HCT116 (cell line): ENCODE results near the gene CTNNA2. TPM values are rescaled to one million over a fixed set of nuclear protein-coding genes. Genes with fewer than 3 reads are reported as not detected.

Experiments
- ATAC-seq: fragments of 200-7000 bp; cut with Tn5 transposase; 2 replicates; pipeline ENCODE4 v1.9.1; 2020; ENCODE audit warnings: mild to moderate bottlenecking, moderate library complexity
- BruUV-seq: library from RNA; stranded (reverse); fragments of 400-500 nt; replicated peaks from 2 replicates; lab custom pipeline; 2021; lab: Mats Ljungman, UMichigan
- CTCF ChIA-PET: fragments of 300-600 bp; sonication (Branson Sonifier 250); formaldehyde crosslinking; loops from one replicate; lab custom pipeline; 2021; ENCODE audit warnings: antibody characterized with exemption; lab: Charles Lee
- POLR2A ChIA-PET: fragments of 300-600, 350-600 bp; sonication (Branson Sonifier 250); formaldehyde crosslinking; loops from one replicate; lab custom pipeline; 2021; ENCODE audit warnings: antibody characterized with exemption; lab: Charles Lee
- RAD21 ChIA-PET, 2 experiments: fragments of 300-600 bp; sonication (Branson Sonifier 250); formaldehyde crosslinking; loops; one replicate each; lab custom pipeline; 2023; ENCODE audit warnings: low total read pairs in 2 of 2; ENCODE audit not compliant: uncharacterized antibody in 2 of 2, unreplicated experiment in 2 of 2, low non-redundant PET in 1 of 2; lab: Charles Lee
- DNase-seq: peaks from one replicate; pipeline ENCODE4 v3.0.0-alpha.2; 2010; ENCODE audit warnings: low read depth, low spot score
- H2AFZ ChIP-seq: fragments of 200-600 bp; shearing (Covaris generic), sonication (generic); 2 replicates; pipeline ENCODE4 v1.6.1; 2017; ENCODE audit warnings: low read depth, mixed run types, mixed read lengths, antibody characterized with exemption, low read length; ENCODE audit not compliant: poor library complexity, severe bottlenecking
- H3K27ac ChIP-seq: 2 replicates; pipeline ENCODE4 v1.5.1; 2012; ENCODE audit warnings: low read depth, low read length
- H3K27me3 ChIP-seq: fragments of 200-600 bp; sonication (generic); 2 replicates; pipeline ENCODE4 v1.6.1; 2016; ENCODE audit warnings: mixed run types, low read length, mixed read lengths; ENCODE audit not compliant: insufficient read depth
- H3K36me3 ChIP-seq, 2 experiments: fragments of 200-500 bp in 1 of 2; fragments of 200-600 bp in 1 of 2; sonication (Bioruptor generic) in 1 of 2; sonication (generic) in 1 of 2; 2 replicates each; pipeline versions ENCODE4 v1.5.1 to v1.6.1; 2014 to 2016; ENCODE audit warnings: low read length in 2 of 2, inconsistent platforms in 1 of 2, mixed read lengths in 1 of 2, mixed run types in 1 of 2; ENCODE audit not compliant: insufficient read depth in 2 of 2, control insufficient read depth in 1 of 2
- H3K4me1 ChIP-seq, 2 experiments: fragments of 200-600 bp in 1 of 2; sonication (generic) in 1 of 2; 2 replicates each; pipeline versions ENCODE4 v1.5.1 to v1.6.1; 2012 to 2017; ENCODE audit warnings: low read length in 2 of 2, inconsistent platforms in 1 of 2, mild to moderate bottlenecking in 1 of 2, mixed read lengths in 1 of 2, mixed run types in 1 of 2, moderate library complexity in 1 of 2; ENCODE audit not compliant: insufficient read depth in 2 of 2, control insufficient read depth in 1 of 2
- H3K4me2 ChIP-seq: fragments of 200-600 bp; sonication (generic); 2 replicates; pipeline ENCODE4 v1.6.1; 2017; ENCODE audit warnings: mixed run types, low read length, mixed read lengths
- H3K4me3 ChIP-seq, 2 experiments: fragments of 200-600 bp in 1 of 2; sonication (generic) in 1 of 2; replicated peaks in 1 of 2; 2 replicates each; pipeline ENCODE4 v1.5.1; 2011 to 2016; ENCODE audit warnings: low read length in 2 of 2, control low read depth in 1 of 2, low read depth in 1 of 2, mild to moderate bottlenecking in 1 of 2, mixed read lengths in 1 of 2, mixed run types in 1 of 2
- H3K79me2 ChIP-seq: fragments of 200-600 bp; sonication (generic); 2 replicates; pipeline ENCODE4 v1.6.1; 2017; ENCODE audit warnings: mild to moderate bottlenecking, mixed run types, low read length, moderate library complexity, mixed read lengths; ENCODE audit not compliant: insufficient read depth
- H3K9ac ChIP-seq: fragments of 200-600 bp; sonication (generic); 2 replicates; pipeline ENCODE4 v1.6.1; 2016; ENCODE audit warnings: low read length, mixed read lengths
- H3K9me2 ChIP-seq: fragments of 200-600 bp; sonication (generic), shearing (Covaris generic); 2 replicates; pipeline ENCODE4 v1.6.1; 2017; ENCODE audit warnings: mixed run types, mild to moderate bottlenecking, moderate library complexity; ENCODE audit not compliant: insufficient read depth
- H3K9me3 ChIP-seq, 2 experiments: fragments of 200-500 bp in 1 of 2; fragments of 200-600 bp in 1 of 2; sonication (Bioruptor generic) in 1 of 2; sonication (generic) in 1 of 2; 2 replicates each; pipeline ENCODE4 v1.6.1; 2014 to 2017; ENCODE audit warnings: low read length in 2 of 2, mixed read lengths in 2 of 2, inconsistent platforms in 1 of 2, low read depth in 1 of 2, mild to moderate bottlenecking in 1 of 2, mixed run types in 1 of 2, moderate library complexity in 1 of 2; ENCODE audit not compliant: control insufficient read depth in 1 of 2, insufficient read depth in 1 of 2
- H4K20me1 ChIP-seq: fragments of 200-600 bp; sonication (generic), shearing (Covaris generic); 2 replicates; pipeline ENCODE4 v1.6.1; 2017; ENCODE audit warnings: mixed run types, mild to moderate bottlenecking, moderate library complexity; ENCODE audit not compliant: insufficient read depth
- CEBPB ChIP-seq: IDR thresholded peaks from 2 replicates; pipeline ENCODE4 v1.6.1; 2012; ENCODE audit warnings: low read depth
- CTCF ChIP-seq, 3 experiments: fragments of 200-600 bp in 1 of 3; sonication (generic) in 1 of 3; IDR thresholded peaks in 2 of 3; conservative IDR thresholded peaks in 1 of 3; 2 replicates each; pipeline ENCODE4 v1.5.1; 2012 to 2017; ENCODE audit warnings: low read depth in 2 of 3, low read length in 2 of 3, antibody characterized with exemption in 1 of 3, borderline replicate concordance in 1 of 3, control low read depth in 1 of 3, mild to moderate bottlenecking in 1 of 3, mixed read lengths in 1 of 3, mixed run types in 1 of 3, moderate library complexity in 1 of 3; ENCODE audit not compliant: insufficient read depth in 1 of 3
- ELF1 ChIP-seq: IDR thresholded peaks from 2 replicates; pipeline ENCODE4 v1.6.1; 2012; ENCODE audit warnings: low read depth, borderline replicate concordance
- EZH2 ChIP-seq: fragments of 200-600 bp; sonication (generic); IDR thresholded peaks from 2 replicates; pipeline ENCODE4 v1.6.1; 2017; ENCODE audit warnings: antibody characterized with exemption, mixed run types
- EZH2phosphoT487 ChIP-seq: fragments of 200-600 bp; IDR thresholded peaks from 2 replicates; pipeline ENCODE4 v1.6.1; 2018; ENCODE audit warnings: antibody characterized with exemption, borderline replicate concordance
- FOSL1 ChIP-seq: IDR thresholded peaks from 2 replicates; pipeline ENCODE4 v1.6.1; 2012; ENCODE audit warnings: low read depth
- JUND ChIP-seq: IDR thresholded peaks from 2 replicates; pipeline ENCODE4 v1.6.1; 2012
- POLR2AphosphoS5 ChIP-seq: IDR thresholded peaks from 2 replicates; pipeline ENCODE4 v1.6.1; 2011; ENCODE audit warnings: mild to moderate bottlenecking, low read depth, low read length, moderate library complexity
- RAD21 ChIP-seq: IDR thresholded peaks from 2 replicates; pipeline ENCODE4 v1.6.1; 2012; ENCODE audit warnings: low read depth, mild to moderate bottlenecking
- SIN3A ChIP-seq: IDR thresholded peaks from 2 replicates; pipeline ENCODE4 v1.6.1; 2012; ENCODE audit warnings: low read depth
- SRF ChIP-seq: IDR thresholded peaks from 2 replicates; pipeline ENCODE4 v1.6.1; 2012; ENCODE audit warnings: low read depth
- TCF7L2 ChIP-seq: IDR thresholded peaks from 2 replicates; pipeline ENCODE4 v1.7.0; 2011; ENCODE audit warnings: borderline replicate concordance, inconsistent platforms; ENCODE audit not compliant: insufficient read depth, insufficient read length; ENCODE audit errors: extremely low read depth
- ZFX ChIP-seq: fragments of 450-650 bp; IDR thresholded peaks from 2 replicates; pipeline ENCODE4 v1.6.1; 2017
- ZNF274 ChIP-seq: fragments of 200-500 bp; sonication (Bioruptor generic); IDR thresholded peaks from 2 replicates; pipeline ENCODE4 v1.6.1; 2014; ENCODE audit warnings: mild to moderate bottlenecking, low read depth, low read length, inconsistent platforms
- intact Hi-C: fragments of 100-400 bp; cut with micrococcal nuclease; formaldehyde crosslinking; loops from 2 replicates; pipeline ENCODE4 v1.10.0; 2022
- total RNA-seq: library from RNA; stranded (reverse); gene quantifications from one replicate; pipeline ENCODE4 v1.2.1, GENCODE V29; 2021; ENCODE audit not compliant: unreplicated experiment
- TF ChIP-seq, protein P1 (sequence below): IDR thresholded peaks from 2 replicates; pipeline ENCODE4 v1.6.1; 2012
- TF ChIP-seq, protein P2 (sequence below): IDR thresholded peaks from 2 replicates; pipeline ENCODE4 v1.6.1; 2012
- TF ChIP-seq, protein P3 (sequence below): IDR thresholded peaks from 2 replicates; pipeline ENCODE4 v1.6.1; 2011; ENCODE audit warnings: mild to moderate bottlenecking, low read length, moderate library complexity; ENCODE audit not compliant: insufficient replicate concordance; ENCODE audit errors: extremely low read depth

CTNNA2 gene
- total RNA-seq, 1 experiment from 2014 or later: not detected

GRCh38 chr2:79776461-79776860 lies 263.6 kb downstream of the CTNNA2 start:
- ATAC-seq: no peak
- no peak for TF ChIP-seq ZFX
- no peak for TF ChIP-seq SIN3A
- no peak for TF ChIP-seq JUND
- no peak for TF ChIP-seq FOSL1
- TF ChIP-seq, protein P1, sequence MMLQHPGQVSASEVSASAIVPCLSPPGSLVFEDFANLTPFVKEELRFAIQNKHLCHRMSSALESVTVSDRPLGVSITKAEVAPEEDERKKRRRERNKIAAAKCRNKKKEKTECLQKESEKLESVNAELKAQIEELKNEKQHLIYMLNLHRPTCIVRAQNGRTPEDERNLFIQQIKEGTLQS: no peak
- TF ChIP-seq POLR2AphosphoS5: no peak
- no peak for TF ChIP-seq CTCF (IDR thresholded peaks at IDR 0.05 in 2 of 3, conservative IDR thresholded peaks at IDR 0.05 in 1 of 3; ENCODE audit: borderline replicate concordance in 1 of 3, insufficient read depth in 1 of 3, low read depth in 2 of 3, low read length in 2 of 3)
- TF ChIP-seq, protein P2, sequence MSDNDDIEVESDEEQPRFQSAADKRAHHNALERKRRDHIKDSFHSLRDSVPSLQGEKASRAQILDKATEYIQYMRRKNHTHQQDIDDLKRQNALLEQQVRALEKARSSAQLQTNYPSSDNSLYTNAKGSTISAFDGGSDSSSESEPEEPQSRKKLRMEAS: no peak
- TF ChIP-seq, protein P3, sequence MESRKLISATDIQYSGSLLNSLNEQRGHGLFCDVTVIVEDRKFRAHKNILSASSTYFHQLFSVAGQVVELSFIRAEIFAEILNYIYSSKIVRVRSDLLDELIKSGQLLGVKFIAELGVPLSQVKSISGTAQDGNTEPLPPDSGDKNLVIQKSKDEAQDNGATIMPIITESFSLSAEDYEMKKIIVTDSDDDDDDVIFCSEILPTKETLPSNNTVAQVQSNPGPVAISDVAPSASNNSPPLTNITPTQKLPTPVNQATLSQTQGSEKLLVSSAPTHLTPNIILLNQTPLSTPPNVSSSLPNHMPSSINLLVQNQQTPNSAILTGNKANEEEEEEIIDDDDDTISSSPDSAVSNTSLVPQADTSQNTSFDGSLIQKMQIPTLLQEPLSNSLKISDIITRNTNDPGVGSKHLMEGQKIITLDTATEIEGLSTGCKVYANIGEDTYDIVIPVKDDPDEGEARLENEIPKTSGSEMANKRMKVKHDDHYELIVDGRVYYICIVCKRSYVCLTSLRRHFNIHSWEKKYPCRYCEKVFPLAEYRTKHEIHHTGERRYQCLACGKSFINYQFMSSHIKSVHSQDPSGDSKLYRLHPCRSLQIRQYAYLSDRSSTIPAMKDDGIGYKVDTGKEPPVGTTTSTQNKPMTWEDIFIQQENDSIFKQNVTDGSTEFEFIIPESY: no peak
- no peak for TF ChIP-seq TCF7L2
- no peak for TF ChIP-seq RAD21
- no peak for TF ChIP-seq CEBPB
- TF ChIP-seq ELF1: no peak
- TF ChIP-seq EZH2: no peak
- no peak for TF ChIP-seq ZNF274
- TF ChIP-seq EZH2phosphoT487: no peak
- no peak for TF ChIP-seq SRF
- TF ChIP-seq, all 23 proteins: peak for 0
- ChIA-PET CTCF (no interaction called here), RAD21 (no interaction called here), POLR2A (no interaction called here)
- Histone ChIP-seq H3K4me2 (no peak overlapping the region), H4K20me1 (no peaks in the 10 kb centered on the region), H3K9me3 (peaks cover 12 to 22% of the 10 kb centered on the region in 2 experiments; a peak in 2 of 4 replicates), H2AFZ (no peak overlapping the region), H3K27ac (no peak overlapping the region), H3K9ac (no peak overlapping the region), H3K79me2 (no peaks in the 10 kb centered on the region), H3K4me3 (no peak overlapping the region), H3K27me3 (no peaks in the 10 kb centered on the region), H3K9me2 (no peaks in the 10 kb centered on the region), H3K4me1 (no peaks in the 10 kb centered on the region), H3K36me3 (no peaks in the 10 kb centered on the region)
- DNase-seq: no peak
- no TSS peak for BruUV-seq
- intact Hi-C loops: no loop called here
